GM10266 (cell line): ENCODE data around the gene ATP6V0A4.
"Not testable (repeated sequence)": the region's sequence is repeated elsewhere in the genome, so short reads cannot be mapped to it uniquely, and the experiment has no call there.

Source experiments
- DNase-seq: peaks from one replicate; pipeline ENCODE4 v3.0.0; 2012; ENCODE audit errors: extremely low spot score
- TF ChIP-seq, protein P1 (sequence below): IDR thresholded peaks from 2 replicates; pipeline ENCODE4 v1.5.1; 2012; ENCODE audit warnings: mild to moderate bottlenecking, low read depth; ENCODE audit not compliant: control insufficient read depth, insufficient read depth; ENCODE audit errors: missing control alignments

The ATP6V0A4 gene

GRCh38 chr7:138701537-138701923 lies 96.5 kb downstream of the ATP6V0A4 start:
- TF ChIP-seq, protein P1, sequence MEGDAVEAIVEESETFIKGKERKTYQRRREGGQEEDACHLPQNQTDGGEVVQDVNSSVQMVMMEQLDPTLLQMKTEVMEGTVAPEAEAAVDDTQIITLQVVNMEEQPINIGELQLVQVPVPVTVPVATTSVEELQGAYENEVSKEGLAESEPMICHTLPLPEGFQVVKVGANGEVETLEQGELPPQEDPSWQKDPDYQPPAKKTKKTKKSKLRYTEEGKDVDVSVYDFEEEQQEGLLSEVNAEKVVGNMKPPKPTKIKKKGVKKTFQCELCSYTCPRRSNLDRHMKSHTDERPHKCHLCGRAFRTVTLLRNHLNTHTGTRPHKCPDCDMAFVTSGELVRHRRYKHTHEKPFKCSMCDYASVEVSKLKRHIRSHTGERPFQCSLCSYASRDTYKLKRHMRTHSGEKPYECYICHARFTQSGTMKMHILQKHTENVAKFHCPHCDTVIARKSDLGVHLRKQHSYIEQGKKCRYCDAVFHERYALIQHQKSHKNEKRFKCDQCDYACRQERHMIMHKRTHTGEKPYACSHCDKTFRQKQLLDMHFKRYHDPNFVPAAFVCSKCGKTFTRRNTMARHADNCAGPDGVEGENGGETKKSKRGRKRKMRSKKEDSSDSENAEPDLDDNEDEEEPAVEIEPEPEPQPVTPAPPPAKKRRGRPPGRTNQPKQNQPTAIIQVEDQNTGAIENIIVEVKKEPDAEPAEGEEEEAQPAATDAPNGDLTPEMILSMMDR, result no peak
- no peak for DNase-seq

DNA sequence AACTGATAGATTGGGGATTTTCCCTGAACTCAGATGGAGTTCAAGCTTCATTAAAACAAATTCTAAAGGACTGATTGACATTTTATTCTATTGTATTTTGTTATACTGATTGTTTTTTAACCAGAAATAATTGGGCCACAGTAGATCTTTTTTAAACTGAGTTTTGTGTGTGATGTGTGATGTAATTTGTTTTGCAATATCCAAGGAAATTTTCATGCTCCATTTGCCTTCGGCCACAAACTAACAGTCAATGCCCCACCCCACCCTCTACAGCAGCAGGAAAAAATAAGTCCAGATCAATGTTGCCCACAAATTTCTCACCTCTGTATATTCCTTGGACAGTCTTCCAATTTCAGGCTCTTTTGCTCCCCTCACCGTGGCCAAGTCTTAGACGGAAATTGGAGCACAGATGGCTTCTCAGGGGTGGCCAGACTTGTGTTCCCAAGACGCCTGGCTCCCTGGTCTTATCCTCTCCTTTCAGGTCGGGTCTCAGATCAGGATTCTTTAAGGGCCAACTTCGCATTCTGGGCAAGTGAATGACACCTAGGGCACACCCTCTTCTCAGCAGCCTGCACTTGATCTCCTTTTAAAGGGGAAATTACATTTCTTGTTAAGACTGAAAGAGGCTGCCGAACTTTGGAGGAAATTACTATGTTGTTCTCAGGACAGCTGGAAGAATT lies 97.0 kb downstream of the ATP6V0A4 start, which contains the start of gene SVOPL:
TSS of gene SVOPL (minus strand) at position 506 of the 680 bp plus-strand sequence. CDS start 22,317 bp downstream, outside the sequence.
- TF ChIP-seq, protein P1, result no peak
- no peak for DNase-seq

DNA sequence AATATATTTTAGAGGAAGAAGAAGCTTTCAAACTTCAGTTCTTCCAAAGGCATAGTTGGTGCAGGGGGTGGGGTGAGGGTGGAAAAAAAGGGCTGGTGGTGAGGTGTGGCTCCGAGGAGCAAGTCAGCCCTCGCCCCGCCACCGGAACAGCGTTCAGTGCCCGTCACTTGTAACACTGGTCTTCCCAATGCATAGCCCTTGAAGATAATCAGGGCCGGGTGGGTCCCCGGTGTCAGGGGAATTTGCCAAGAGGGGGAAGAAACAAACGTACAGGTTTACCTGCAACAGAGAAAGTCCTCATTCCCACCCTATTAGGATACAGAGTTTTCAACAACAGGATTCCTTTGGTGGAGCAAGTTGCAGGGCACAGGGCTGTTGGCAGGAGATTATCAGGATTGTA lies 98.3 kb downstream of the ATP6V0A4 start:
- DNase-seq, result no peak
- TF ChIP-seq, protein P1, result no peak

- no peak for DNase-seq
- TF ChIP-seq, protein P1, result no peak
Observed at GRCh38 chr7:138698281-138698680, 99.7 kb downstream of the ATP6V0A4 start.

- TF ChIP-seq, protein P1, result no peak
- DNase-seq, result no peak
Observed at GRCh38 chr7:138697535-138698182, 100.3 kb downstream of the ATP6V0A4 start.

DNA sequence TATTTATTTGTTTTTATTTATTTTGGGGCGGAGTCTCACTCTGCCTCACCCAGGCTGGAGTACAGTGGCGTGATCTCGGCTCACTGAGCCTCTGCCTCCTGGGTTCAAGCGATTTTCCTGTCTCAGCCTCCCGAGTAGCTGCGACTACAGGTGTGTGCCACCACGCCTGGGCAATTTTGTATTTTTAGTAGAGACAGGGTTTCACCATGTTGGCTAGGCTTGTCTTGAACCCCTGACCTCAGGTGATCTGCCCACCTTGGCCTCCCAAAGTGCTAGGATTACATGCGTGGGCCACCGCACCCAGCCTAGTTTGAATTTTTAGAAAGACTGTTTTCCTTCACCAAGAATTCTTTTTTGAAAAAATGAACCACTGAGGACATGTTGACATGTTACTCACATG lies 102.2 kb downstream of the ATP6V0A4 start:
- DNase-seq, result not testable (repeated sequence)

GRCh38 chr7:138695106-138695505 lies 102.9 kb downstream of the ATP6V0A4 start:
- DNase-seq, result no peak
- TF ChIP-seq, protein P1, result no peak
